Measurements from ENCODE around the gene PLCG2. TPM values are rescaled to one million over a fixed set of nuclear protein-coding genes. Genes with fewer than 3 reads are reported as not detected.

PLCG2 gene
- total RNA-seq, 1 donor from 2014 or later: 8.4 TPM

GRCh38 chr16:81785138-81785924, 6.2 kb downstream of the PLCG2 start:
- Histone ChIP-seq H3K9me3 (ENCODE audit: control insufficient read depth in 3 of 3, low read length in 3 of 3) (no peaks in the 10 kb centered on the region), H3K9ac (ENCODE audit: low read depth in 1 of 3, low read length in 3 of 3) (no peak overlapping the region), H3K36me3 (ENCODE audit: control insufficient read depth in 3 of 3, insufficient read depth in 3 of 3, low read length in 3 of 3) (no peaks in the 10 kb centered on the region), H3K4me3 (ENCODE audit: low read length in 3 of 3) (no peak overlapping the region), H3K4me1 (ENCODE audit: control insufficient read depth in 3 of 3, insufficient read depth in 3 of 3, low read length in 3 of 3) (peaks cover 0 to 2% (median 2%) of the 10 kb centered on the region in 3 donors), H3K27me3 (ENCODE audit: control insufficient read depth in 3 of 3, insufficient read depth in 3 of 3, low read length in 3 of 3) (peaks cover 5 to 15% (median 9%) of the 10 kb centered on the region in 3 donors), H3K27ac (ENCODE audit: low read depth, low read length) (no peak overlapping the region)

GRCh38 chr16:81786321-81786720, 7.2 kb downstream of the PLCG2 start:
- Histone ChIP-seq H3K9ac (ENCODE audit: low read depth in 1 of 3, low read length in 3 of 3) (no peak overlapping the region), H3K4me1 (ENCODE audit: control insufficient read depth in 3 of 3, insufficient read depth in 3 of 3, low read length in 3 of 3) (peaks cover 0 to 2% (median 0%) of the 10 kb centered on the region in 3 donors), H3K9me3 (ENCODE audit: control insufficient read depth in 3 of 3, low read length in 3 of 3) (no peaks in the 10 kb centered on the region), H3K27me3 (ENCODE audit: control insufficient read depth in 3 of 3, insufficient read depth in 3 of 3, low read length in 3 of 3) (peaks cover under 1 to 14% (median 12%) of the 10 kb centered on the region in 3 donors), H3K4me3 (ENCODE audit: low read length in 3 of 3) (no peak overlapping the region), H3K27ac (ENCODE audit: low read depth, low read length) (no peak overlapping the region), H3K36me3 (ENCODE audit: control insufficient read depth in 3 of 3, insufficient read depth in 3 of 3, low read length in 3 of 3) (no peaks in the 10 kb centered on the region)

- H3K27ac ChIP-seq (ENCODE audit: low read depth, low read length): no peak overlapping the region
- no peaks in the 10 kb centered on the region for H3K9me3 ChIP-seq (ENCODE audit: control insufficient read depth in 3 of 3, low read length in 3 of 3)
- H3K4me1 ChIP-seq (ENCODE audit: control insufficient read depth in 3 of 3, insufficient read depth in 3 of 3, low read length in 3 of 3): peaks cover 0 to 2% (median 0%) of the 10 kb centered on the region in 3 donors
- no peak overlapping the region for H3K9ac ChIP-seq (ENCODE audit: low read depth in 1 of 3, low read length in 3 of 3)
- H3K27me3 ChIP-seq (ENCODE audit: control insufficient read depth in 3 of 3, insufficient read depth in 3 of 3, low read length in 3 of 3): peaks cover 0 to 16% (median 12%) of the 10 kb centered on the region in 3 donors
- no peak overlapping the region for H3K4me3 ChIP-seq (ENCODE audit: low read length in 3 of 3)
- no peaks in the 10 kb centered on the region for H3K36me3 ChIP-seq (ENCODE audit: control insufficient read depth in 3 of 3, insufficient read depth in 3 of 3, low read length in 3 of 3)
Observed at GRCh38 chr16:81786868-81787267, 7.8 kb downstream of the PLCG2 start.

GRCh38 chr16:81787659-81788058, 8.6 kb downstream of the PLCG2 start:
- Histone ChIP-seq H3K36me3 (ENCODE audit: control insufficient read depth in 3 of 3, insufficient read depth in 3 of 3, low read length in 3 of 3) (no peaks in the 10 kb centered on the region), H3K27ac (ENCODE audit: low read depth, low read length) (no peak overlapping the region), H3K4me1 (ENCODE audit: control insufficient read depth in 3 of 3, insufficient read depth in 3 of 3, low read length in 3 of 3) (peaks cover 0 to 2% (median 0%) of the 10 kb centered on the region in 3 donors), H3K27me3 (ENCODE audit: control insufficient read depth in 3 of 3, insufficient read depth in 3 of 3, low read length in 3 of 3) (peaks cover 0 to 14% (median 12%) of the 10 kb centered on the region in 3 donors), H3K4me3 (ENCODE audit: low read length in 3 of 3) (no peak overlapping the region), H3K9me3 (ENCODE audit: control insufficient read depth in 3 of 3, low read length in 3 of 3) (no peaks in the 10 kb centered on the region), H3K9ac (ENCODE audit: low read depth in 1 of 3, low read length in 3 of 3) (no peak overlapping the region)

GRCh38 chr16:81790277-81790676, 11.2 kb downstream of the PLCG2 start:
- Histone ChIP-seq H3K36me3 (ENCODE audit: control insufficient read depth in 3 of 3, insufficient read depth in 3 of 3, low read length in 3 of 3) (no peaks in the 10 kb centered on the region), H3K27ac (ENCODE audit: low read depth, low read length) (no peak overlapping the region), H3K4me1 (ENCODE audit: control insufficient read depth in 3 of 3, insufficient read depth in 3 of 3, low read length in 3 of 3) (no peaks in the 10 kb centered on the region), H3K9me3 (ENCODE audit: control insufficient read depth in 3 of 3, low read length in 3 of 3) (no peaks in the 10 kb centered on the region), H3K4me3 (ENCODE audit: low read length in 3 of 3) (no peak overlapping the region), H3K9ac (ENCODE audit: low read depth in 1 of 3, low read length in 3 of 3) (no peak overlapping the region), H3K27me3 (ENCODE audit: control insufficient read depth in 3 of 3, insufficient read depth in 3 of 3, low read length in 3 of 3) (peaks cover 4 to 14% (median 7%) of the 10 kb centered on the region in 3 donors)

GRCh38 chr16:81790830-81791435, 11.8 kb downstream of the PLCG2 start:
- Histone ChIP-seq H3K9me3 (ENCODE audit: control insufficient read depth in 3 of 3, low read length in 3 of 3) (no peaks in the 10 kb centered on the region), H3K36me3 (ENCODE audit: control insufficient read depth in 3 of 3, insufficient read depth in 3 of 3, low read length in 3 of 3) (no peaks in the 10 kb centered on the region), H3K27me3 (ENCODE audit: control insufficient read depth in 3 of 3, insufficient read depth in 3 of 3, low read length in 3 of 3) (peaks cover 4 to 10% (median 7%) of the 10 kb centered on the region in 3 donors), H3K4me1 (ENCODE audit: control insufficient read depth in 3 of 3, insufficient read depth in 3 of 3, low read length in 3 of 3) (no peaks in the 10 kb centered on the region), H3K4me3 (ENCODE audit: low read length in 3 of 3) (no peak overlapping the region), H3K9ac (ENCODE audit: low read depth in 1 of 3, low read length in 3 of 3) (no peak overlapping the region), H3K27ac (ENCODE audit: low read depth, low read length) (no peak overlapping the region)

GRCh38 chr16:81792828-81793227, 13.7 kb downstream of the PLCG2 start:
- Histone ChIP-seq H3K4me3 (ENCODE audit: low read length in 3 of 3) (no peak overlapping the region), H3K27ac (ENCODE audit: low read depth, low read length) (no peak overlapping the region), H3K36me3 (ENCODE audit: control insufficient read depth in 3 of 3, insufficient read depth in 3 of 3, low read length in 3 of 3) (no peaks in the 10 kb centered on the region), H3K27me3 (ENCODE audit: control insufficient read depth in 3 of 3, insufficient read depth in 3 of 3, low read length in 3 of 3) (peaks cover 4 to 9% (median 7%) of the 10 kb centered on the region in 3 donors), H3K9me3 (ENCODE audit: control insufficient read depth in 3 of 3, low read length in 3 of 3) (no peaks in the 10 kb centered on the region), H3K4me1 (ENCODE audit: control insufficient read depth in 3 of 3, insufficient read depth in 3 of 3, low read length in 3 of 3) (no peaks in the 10 kb centered on the region), H3K9ac (ENCODE audit: low read depth in 1 of 3, low read length in 3 of 3) (no peak overlapping the region)

GRCh38 chr16:81795193-81795592, 16.1 kb downstream of the PLCG2 start:
- Histone ChIP-seq H3K4me3 (ENCODE audit: low read length in 3 of 3) (no peak overlapping the region), H3K27me3 (ENCODE audit: control insufficient read depth in 3 of 3, insufficient read depth in 3 of 3, low read length in 3 of 3) (peaks cover 4 to 7% (median 6%) of the 10 kb centered on the region in 3 donors), H3K9ac (ENCODE audit: low read depth in 1 of 3, low read length in 3 of 3) (no peak overlapping the region), H3K27ac (ENCODE audit: low read depth, low read length) (no peak overlapping the region), H3K9me3 (ENCODE audit: control insufficient read depth in 3 of 3, low read length in 3 of 3) (no peaks in the 10 kb centered on the region), H3K36me3 (ENCODE audit: control insufficient read depth in 3 of 3, insufficient read depth in 3 of 3, low read length in 3 of 3) (no peaks in the 10 kb centered on the region), H3K4me1 (ENCODE audit: control insufficient read depth in 3 of 3, insufficient read depth in 3 of 3, low read length in 3 of 3) (no peaks in the 10 kb centered on the region)

GRCh38 chr16:81796035-81796434, 16.9 kb downstream of the PLCG2 start:
- H3K4me1 ChIP-seq (ENCODE audit: control insufficient read depth in 3 of 3, insufficient read depth in 3 of 3, low read length in 3 of 3): no peaks in the 10 kb centered on the region
- no peaks in the 10 kb centered on the region for H3K36me3 ChIP-seq (ENCODE audit: control insufficient read depth in 3 of 3, insufficient read depth in 3 of 3, low read length in 3 of 3)
- H3K4me3 ChIP-seq (ENCODE audit: low read length in 3 of 3): no peak overlapping the region
- H3K9me3 ChIP-seq (ENCODE audit: control insufficient read depth in 3 of 3, low read length in 3 of 3): peaks cover 0 to 2% (median 0%) of the 10 kb centered on the region in 3 donors
- no peak overlapping the region for H3K9ac ChIP-seq (ENCODE audit: low read depth in 1 of 3, low read length in 3 of 3)
- H3K27ac ChIP-seq (ENCODE audit: low read depth, low read length): no peak overlapping the region
- peaks cover 0 to 4% (median 4%) of the 10 kb centered on the region in 3 donors for H3K27me3 ChIP-seq (ENCODE audit: control insufficient read depth in 3 of 3, insufficient read depth in 3 of 3, low read length in 3 of 3)

Data from skeletal muscle tissue (tissue), 4 donors.